Central memory CD8-positive, alpha-beta T cell (primary cell): ENCODE measurements around the gene UTS2B.
"Not testable (repeated sequence)": the region's sequence is repeated elsewhere in the genome, so short reads cannot be mapped to it uniquely, and the experiment has no call there.

ENCODE experiments used
- ATAC-seq: fragments of 150-1000 bp; cut with Tn5 transposase; replicated peaks from 2 replicates; pipeline ENCODE4 v1.10.0; 2022; ENCODE audit warnings: mild to moderate bottlenecking, moderate FRiP score, moderate number of reproducible peaks; ENCODE audit not compliant: poor library complexity, severe bottlenecking; ENCODE audit errors: extremely low read depth
- DNase-seq, 2 donors: peaks; one replicate each; pipeline ENCODE4 v3.0.0; 2021; ENCODE audit warnings: low spot score in 2 of 2
- H3K27ac Mint-ChIP-seq: one replicate; pipeline ENCODE4 v1.8.0; 2022; ENCODE audit warnings: low read depth, mild to moderate bottlenecking, moderate library complexity, mixed read lengths
- H3K27me3 Mint-ChIP-seq: one replicate; pipeline ENCODE4 v1.8.0; 2022; ENCODE audit warnings: mixed read lengths
- H3K36me3 Mint-ChIP-seq: one replicate; pipeline ENCODE4 v1.8.0; 2022; ENCODE audit warnings: mild to moderate bottlenecking, moderate library complexity, mixed read lengths; ENCODE audit not compliant: insufficient read depth
- H3K4me1 Mint-ChIP-seq: one replicate; pipeline ENCODE4 v1.8.0; 2022; ENCODE audit warnings: mixed read lengths
- H3K4me3 Mint-ChIP-seq: one replicate; pipeline ENCODE4 v1.8.0; 2022; ENCODE audit warnings: mild to moderate bottlenecking, moderate library complexity, mixed read lengths
- H3K9me3 Mint-ChIP-seq: one replicate; pipeline ENCODE4 v1.8.0; 2022; ENCODE audit warnings: mixed read lengths

Gene UTS2B

DNA sequence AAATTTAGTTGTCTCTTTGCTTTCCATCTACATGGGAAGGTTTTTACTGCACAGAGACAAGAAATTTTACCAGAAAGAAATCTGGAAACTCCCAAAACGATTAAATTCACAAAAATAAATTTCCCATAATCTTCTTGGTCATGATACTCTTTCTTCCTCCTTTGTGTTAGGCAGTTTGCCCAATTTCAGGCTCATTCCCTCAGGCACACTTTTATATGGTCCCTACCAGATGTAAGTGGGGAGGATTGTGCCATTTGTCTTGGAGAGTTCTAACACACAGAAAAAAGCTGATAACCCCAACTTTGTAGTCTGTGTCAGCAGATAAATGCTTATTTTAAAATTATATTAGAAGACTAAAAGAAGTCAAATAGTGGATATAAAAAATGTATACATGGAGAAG is 50.2 kb downstream of the UTS2B start:
- ATAC-seq: no peak
- H3K27ac Mint-ChIP-seq: no peak overlapping the region
- H3K4me3 Mint-ChIP-seq: no peak overlapping the region
- H3K9me3 Mint-ChIP-seq: no peaks in the 10 kb centered on the region
- H3K36me3 Mint-ChIP-seq: no peaks in the 10 kb centered on the region
- DNase-seq: no peak
- H3K27me3 Mint-ChIP-seq: no peaks in the 10 kb centered on the region
- no peaks in the 10 kb centered on the region for H3K4me1 Mint-ChIP-seq

DNA sequence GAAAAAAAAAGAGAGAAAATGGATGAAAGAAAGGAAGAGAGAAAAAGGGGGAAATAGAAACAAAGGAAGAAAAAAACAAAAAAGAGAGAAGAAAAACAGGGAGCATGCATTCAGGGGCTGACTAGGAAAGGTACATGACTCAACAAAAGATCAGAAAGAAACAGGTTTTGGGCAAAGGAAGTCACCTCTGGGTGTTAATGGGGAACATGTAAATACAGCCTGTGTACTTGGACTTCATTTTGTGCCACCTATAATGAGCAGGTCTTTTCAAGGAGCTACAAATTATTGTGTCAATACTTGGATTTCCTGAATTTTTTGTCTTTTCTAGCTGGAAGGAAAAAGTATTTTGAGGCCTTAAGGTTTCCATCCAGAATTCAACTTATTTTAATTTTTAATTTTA is 54.6 kb downstream of the UTS2B start:
- H3K27me3 Mint-ChIP-seq: no peaks in the 10 kb centered on the region
- H3K9me3 Mint-ChIP-seq: no peaks in the 10 kb centered on the region
- no peak overlapping the region for H3K4me3 Mint-ChIP-seq
- DNase-seq (no peak), ATAC-seq (no peak)
- H3K36me3 Mint-ChIP-seq: no peaks in the 10 kb centered on the region
- H3K4me1 Mint-ChIP-seq: no peaks in the 10 kb centered on the region
- H3K27ac Mint-ChIP-seq: no peak overlapping the region

DNA sequence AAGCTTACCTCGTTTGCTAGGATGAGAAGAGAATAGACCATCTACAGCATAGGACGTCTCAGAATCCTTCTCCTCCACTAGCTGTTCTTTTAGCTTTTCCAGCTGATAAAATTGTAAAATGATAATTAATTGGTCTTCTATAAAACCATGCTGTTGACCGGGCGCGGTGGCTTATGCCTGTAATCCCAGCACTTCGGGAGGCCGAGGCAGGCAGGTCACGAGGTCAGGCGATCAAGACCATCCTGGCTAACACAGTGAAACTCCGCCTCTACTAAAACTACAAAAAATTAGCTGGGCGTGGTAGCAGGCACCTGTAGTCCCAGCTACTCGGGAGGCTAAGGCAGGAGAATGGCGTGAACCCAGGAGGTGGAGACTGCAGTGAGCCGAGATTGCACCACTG is 55.1 kb downstream of the UTS2B start:
- not testable (repeated sequence) for H3K4me1 Mint-ChIP-seq, H3K27me3 Mint-ChIP-seq, H3K27ac Mint-ChIP-seq, H3K4me3 Mint-ChIP-seq, DNase-seq, H3K36me3 Mint-ChIP-seq, H3K9me3 Mint-ChIP-seq, ATAC-seq

DNA sequence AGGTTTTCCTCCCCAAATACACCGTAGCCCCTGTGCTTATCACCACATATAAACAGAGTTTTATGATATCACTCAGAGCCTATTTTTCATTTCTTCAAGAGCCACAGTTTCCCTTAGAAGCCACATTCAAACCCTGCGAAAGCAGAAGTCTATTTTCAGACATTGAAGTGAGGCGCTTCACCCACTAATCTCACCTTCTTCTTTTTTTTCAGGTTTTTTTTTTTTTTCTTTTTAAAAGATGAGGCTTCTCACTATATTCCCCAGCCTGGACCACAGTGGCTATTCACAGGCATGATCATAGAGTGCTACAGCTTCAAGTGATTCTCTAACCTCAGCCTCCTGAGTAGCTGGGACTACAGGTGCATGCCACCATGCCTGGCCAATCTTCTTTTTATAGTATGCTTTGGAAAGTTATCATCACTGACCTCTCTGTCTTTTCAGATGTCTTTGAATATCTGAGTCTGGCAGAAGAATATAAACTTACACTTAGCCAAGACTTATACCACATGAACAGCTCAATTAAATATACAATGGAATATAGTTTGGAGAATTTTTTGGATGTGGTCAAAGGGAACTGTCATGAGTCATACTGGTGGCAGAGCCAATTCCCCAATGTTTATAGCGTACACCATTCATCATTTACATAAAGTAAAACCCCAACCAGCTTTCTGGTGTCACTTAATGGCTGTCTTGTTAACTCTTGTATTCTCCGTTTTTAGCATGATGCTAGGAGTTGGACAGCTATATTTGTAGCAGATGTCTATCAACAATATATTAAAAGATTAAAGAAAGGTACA is 60.8 kb downstream of the UTS2B start:
- H3K36me3 Mint-ChIP-seq: no peaks in the 10 kb centered on the region
- H3K4me1 Mint-ChIP-seq: no peaks in the 10 kb centered on the region
- ATAC-seq (no peak), DNase-seq (no peak)
- H3K27ac Mint-ChIP-seq: no peak overlapping the region
- H3K4me3 Mint-ChIP-seq: no peak overlapping the region
- H3K9me3 Mint-ChIP-seq: no peaks in the 10 kb centered on the region
- no peaks in the 10 kb centered on the region for H3K27me3 Mint-ChIP-seq

DNA sequence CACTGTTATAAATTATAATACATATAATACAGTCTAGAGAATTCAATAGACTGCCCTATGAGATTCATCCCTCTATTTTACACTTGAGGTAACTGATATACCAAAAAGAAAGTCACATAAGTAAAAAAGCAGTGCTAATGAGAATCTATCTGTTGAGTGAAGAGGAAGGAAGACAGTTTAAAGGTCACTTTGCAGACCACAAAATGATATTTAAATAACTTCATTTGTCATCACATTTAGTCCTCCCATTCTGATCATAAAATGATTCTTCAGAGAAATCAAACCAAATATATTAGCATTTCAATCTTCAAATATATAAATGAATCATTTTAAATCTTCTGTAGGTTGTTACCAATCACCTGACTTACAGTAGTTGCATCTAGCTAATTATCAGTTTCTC is 61.6 kb downstream of the UTS2B start:
- DNase-seq (no peak), ATAC-seq (no peak)
- Mint-ChIP-seq H3K27ac (no peak overlapping the region), H3K4me1 (no peaks in the 10 kb centered on the region), H3K27me3 (no peaks in the 10 kb centered on the region), H3K4me3 (no peak overlapping the region), H3K9me3 (no peaks in the 10 kb centered on the region), H3K36me3 (no peaks in the 10 kb centered on the region)

DNA sequence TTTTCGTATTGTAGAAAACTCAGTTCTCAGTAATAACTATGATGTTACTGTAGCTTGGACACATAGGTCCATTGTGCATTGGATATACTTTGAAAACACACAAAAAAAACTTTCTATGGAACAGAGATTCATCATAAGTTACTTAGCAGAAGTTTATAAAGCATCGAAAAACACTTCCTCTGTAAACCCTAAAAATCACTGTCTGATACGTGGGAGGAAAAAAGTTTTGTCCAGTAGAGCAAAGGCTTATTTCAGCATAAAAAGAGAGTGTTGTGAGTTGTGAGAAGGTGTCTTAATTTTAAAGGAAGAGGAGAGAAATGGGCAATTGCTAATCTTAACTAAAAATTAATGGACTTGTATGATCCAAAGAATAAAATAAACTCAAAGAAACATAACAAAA is 66.5 kb downstream of the UTS2B start:
- H3K27me3 Mint-ChIP-seq: no peaks in the 10 kb centered on the region
- DNase-seq (no peak), ATAC-seq (no peak)
- no peaks in the 10 kb centered on the region for H3K36me3 Mint-ChIP-seq
- no peak overlapping the region for H3K4me3 Mint-ChIP-seq
- no peaks in the 10 kb centered on the region for H3K4me1 Mint-ChIP-seq
- H3K27ac Mint-ChIP-seq: no peak overlapping the region
- peaks cover 3% of the 10 kb centered on the region for H3K9me3 Mint-ChIP-seq

DNA sequence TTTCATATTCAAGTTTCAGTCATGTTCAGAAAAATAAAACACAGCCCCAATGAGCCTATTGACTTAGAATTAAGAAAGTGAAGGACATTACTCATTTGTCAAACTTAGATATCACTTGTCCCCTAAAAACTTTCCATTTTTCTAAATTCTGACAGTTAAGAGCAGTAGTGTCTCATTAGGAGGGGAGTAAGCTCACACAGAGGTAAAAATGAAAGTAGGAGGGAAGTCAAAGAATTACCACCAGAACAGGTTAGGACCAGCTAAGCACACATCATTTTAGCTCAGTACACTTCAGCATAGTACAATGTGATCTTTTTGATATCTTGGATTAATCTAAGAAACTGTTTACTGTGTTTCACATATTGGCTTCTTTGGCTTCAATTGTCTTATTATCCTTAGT is 67.0 kb downstream of the UTS2B start:
- ATAC-seq: no peak
- Mint-ChIP-seq H3K36me3 (no peaks in the 10 kb centered on the region), H3K9me3 (peaks cover 5% of the 10 kb centered on the region), H3K27ac (no peak overlapping the region), H3K27me3 (no peaks in the 10 kb centered on the region), H3K4me1 (no peaks in the 10 kb centered on the region), H3K4me3 (no peak overlapping the region)
- DNase-seq: no peak

DNA sequence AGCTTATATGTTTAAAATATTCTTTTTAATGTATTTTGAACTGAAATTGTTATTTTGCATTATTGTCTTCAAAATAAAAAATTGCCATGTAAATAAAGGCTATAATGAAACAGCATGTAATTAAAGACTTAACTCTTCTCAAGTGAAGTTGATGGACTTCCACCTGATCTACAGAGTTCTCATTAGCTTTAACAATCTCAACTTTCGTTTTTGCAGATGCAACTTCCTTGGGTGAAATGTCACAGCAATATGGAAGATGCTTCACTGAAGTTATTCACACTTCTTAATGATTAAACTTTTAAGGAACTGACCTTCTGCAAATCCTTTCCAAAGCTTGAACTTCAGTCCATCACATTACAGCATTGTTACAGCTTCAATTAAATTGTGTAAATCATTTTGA is 67.7 kb downstream of the UTS2B start:
- Mint-ChIP-seq H3K4me1 (no peaks in the 10 kb centered on the region), H3K27me3 (no peaks in the 10 kb centered on the region), H3K36me3 (no peaks in the 10 kb centered on the region), H3K4me3 (no peak overlapping the region), H3K27ac (no peak overlapping the region), H3K9me3 (peaks cover 5% of the 10 kb centered on the region)
- ATAC-seq (no peak), DNase-seq (no peak)

DNA sequence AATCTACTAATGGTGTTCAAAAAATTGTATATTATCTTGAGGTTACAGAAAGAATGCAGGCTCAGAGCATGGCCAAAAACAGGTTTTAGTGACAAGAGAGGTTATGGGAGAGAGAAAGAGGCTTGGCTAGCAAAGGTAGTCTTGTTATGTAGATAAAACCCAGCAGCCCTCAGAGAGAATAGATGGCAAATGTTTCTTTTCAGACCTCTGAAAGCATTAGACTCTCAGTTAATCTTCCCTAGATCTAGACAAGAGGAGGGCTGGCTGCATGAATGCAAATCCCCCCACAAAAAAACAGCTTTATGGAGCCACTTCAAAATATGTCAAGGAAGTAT is 69.1 kb downstream of the UTS2B start:
- ATAC-seq (no peak), DNase-seq (no peak)
- no peaks in the 10 kb centered on the region for H3K36me3 Mint-ChIP-seq
- no peaks in the 10 kb centered on the region for H3K4me1 Mint-ChIP-seq
- H3K27ac Mint-ChIP-seq: no peak overlapping the region
- H3K27me3 Mint-ChIP-seq: no peaks in the 10 kb centered on the region
- no peak overlapping the region for H3K4me3 Mint-ChIP-seq
- peaks cover 5% of the 10 kb centered on the region for H3K9me3 Mint-ChIP-seq

DNA sequence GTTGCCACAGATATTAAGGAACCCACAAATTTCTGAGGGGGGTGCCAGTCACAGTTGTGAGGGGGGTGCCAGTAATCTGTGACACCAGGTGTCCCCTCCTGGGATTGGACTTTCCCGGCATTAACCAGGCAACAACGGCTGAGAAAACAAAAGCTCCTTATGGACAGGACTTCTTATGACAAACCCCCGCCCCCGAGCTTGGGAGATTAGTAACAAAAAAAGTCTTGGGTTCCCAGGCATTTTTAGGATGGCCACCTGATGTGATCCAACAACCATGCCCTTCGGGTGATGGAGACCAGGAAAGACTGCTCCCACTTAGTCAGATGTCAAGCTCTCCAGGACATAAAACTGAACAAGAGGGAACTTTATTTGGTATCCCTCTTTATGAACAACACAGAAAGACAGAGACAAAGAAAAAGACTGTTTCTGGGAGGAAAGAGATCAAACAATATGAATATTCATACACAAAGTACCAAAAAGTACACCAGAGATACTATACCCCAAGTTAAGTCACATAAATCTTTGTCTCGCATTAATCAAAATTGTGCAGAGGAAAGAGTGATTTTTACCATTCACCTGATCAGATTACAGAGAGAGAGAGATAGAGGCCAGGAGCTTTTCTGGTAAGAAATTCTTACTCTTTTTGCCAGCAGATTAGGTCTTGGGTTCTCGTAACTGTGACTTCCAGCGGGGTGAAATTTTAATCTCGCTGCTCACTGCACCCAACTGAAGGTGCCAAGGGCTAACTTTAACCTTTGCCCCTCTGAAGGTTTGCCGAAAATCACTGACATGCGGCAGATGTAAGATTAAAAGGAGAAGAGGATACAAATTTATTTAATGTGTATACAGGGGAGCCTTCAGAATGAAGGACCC is 69.7 kb downstream of the UTS2B start:
- no peaks in the 10 kb centered on the region for H3K4me1 Mint-ChIP-seq

DNA sequence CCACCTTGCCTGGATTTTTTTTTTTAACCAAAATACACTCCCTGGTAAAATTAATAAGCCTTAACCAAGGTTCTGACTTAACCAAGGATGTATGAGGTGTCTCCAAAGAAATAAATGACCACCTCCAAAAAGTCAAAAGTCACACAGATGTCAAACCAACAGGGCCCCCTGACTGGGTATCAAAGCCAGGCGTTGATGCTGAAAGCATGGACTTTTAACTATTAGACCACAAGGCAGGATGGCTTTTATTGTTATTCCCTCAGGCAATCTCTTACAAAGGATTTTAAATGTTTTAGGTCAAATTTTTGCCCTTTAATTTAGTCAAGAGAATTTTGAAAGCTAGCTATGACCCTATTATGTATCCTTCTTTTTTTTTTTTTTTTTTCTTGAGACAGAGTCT is 70.8 kb downstream of the UTS2B start:
- Mint-ChIP-seq H3K36me3 (no peaks in the 10 kb centered on the region), H3K27me3 (no peaks in the 10 kb centered on the region), H3K27ac (no peak overlapping the region), H3K4me1 (no peaks in the 10 kb centered on the region), H3K9me3 (peaks cover 5% of the 10 kb centered on the region), H3K4me3 (no peak overlapping the region)
- no peak for ATAC-seq
- DNase-seq: no peak

More for the DNA sequence above, 69.7 kb downstream of the UTS2B start:
- Mint-ChIP-seq H3K27me3 (no peaks in the 10 kb centered on the region), H3K4me3 (no peak overlapping the region), H3K27ac (no peak overlapping the region), H3K36me3 (no peaks in the 10 kb centered on the region), H3K9me3 (peaks cover 5% of the 10 kb centered on the region)
- ATAC-seq (no peak), DNase-seq (no peak)

DNA sequence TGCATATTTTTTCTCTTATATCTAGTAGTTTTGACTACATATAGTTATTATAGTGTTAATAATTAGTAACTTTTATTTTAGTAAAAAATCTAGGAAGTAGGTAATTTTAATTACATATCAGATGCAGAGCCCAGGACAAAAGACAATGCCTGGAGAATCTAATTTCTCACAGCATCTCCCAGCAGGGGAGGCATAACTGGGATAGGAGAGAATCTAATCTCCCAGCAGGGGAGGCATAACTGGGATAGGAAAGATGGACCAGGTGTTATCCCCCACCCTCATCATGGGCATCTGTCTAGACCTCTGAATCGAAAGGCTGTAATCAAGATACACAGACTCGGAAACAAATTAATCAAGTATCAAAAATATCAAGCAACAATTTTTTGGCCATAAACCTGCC is 73.0 kb downstream of the UTS2B start:
- Mint-ChIP-seq H3K36me3 (no peaks in the 10 kb centered on the region), H3K9me3 (peaks cover 5% of the 10 kb centered on the region), H3K4me1 (no peaks in the 10 kb centered on the region), H3K27me3 (no peaks in the 10 kb centered on the region), H3K27ac (no peak overlapping the region), H3K4me3 (no peak overlapping the region)
- DNase-seq (no peak), ATAC-seq (no peak)

DNA sequence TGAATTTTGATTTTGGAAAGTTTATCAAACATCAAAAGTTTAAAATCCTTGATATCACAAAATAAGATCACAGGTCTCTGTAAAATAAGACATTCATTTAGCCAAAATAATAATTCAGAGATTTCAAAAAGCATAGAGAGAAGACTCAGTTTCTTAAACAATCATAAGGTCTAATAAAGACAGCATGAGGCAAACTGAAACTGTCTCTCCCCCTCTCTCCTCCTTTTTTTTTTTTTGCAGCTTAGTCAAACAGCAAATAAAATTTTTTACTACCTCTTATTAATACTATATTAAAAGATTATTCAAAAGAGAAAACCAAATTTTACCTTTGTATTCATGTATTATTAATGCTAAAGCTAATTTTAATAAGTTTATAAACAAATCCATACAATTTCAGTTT is 73.9 kb downstream of the UTS2B start:
- H3K36me3 Mint-ChIP-seq: no peaks in the 10 kb centered on the region
- H3K4me1 Mint-ChIP-seq: no peaks in the 10 kb centered on the region
- no peak overlapping the region for H3K27ac Mint-ChIP-seq
- H3K27me3 Mint-ChIP-seq: no peaks in the 10 kb centered on the region
- ATAC-seq (no peak), DNase-seq (no peak)
- no peak overlapping the region for H3K4me3 Mint-ChIP-seq
- H3K9me3 Mint-ChIP-seq: peaks cover 5% of the 10 kb centered on the region
